ENCODE measurements around the gene MMP2. TPM values are rescaled to one million over a fixed set of nuclear protein-coding genes. Genes with fewer than 3 reads are reported as not detected.
A peak's percentile ranks its signal among the peaks of the same experiment; 100 is the strongest.

The MMP2 gene
- total and polyA plus RNA-seq, 3 donors from 2014 or later: 50.9 to 250 (median 111) TPM

GRCh38 chr16:55539488-55539887 lies 60.5 kb downstream of the MMP2 start:
- H3K4me3 ChIP-seq: no peak overlapping the region
- H3K4me1 ChIP-seq: no peaks in the 10 kb centered on the region
- H3K36me3 ChIP-seq (ENCODE audit: low read depth, missing control alignments): no peaks in the 10 kb centered on the region
- H3K27ac ChIP-seq: no peak overlapping the region
- no peak for DNase-seq
- intact Hi-C loops (cut with DNase I; ENCODE audit: low total_unique reads): no loop called here
- no peaks in the 10 kb centered on the region for H3K27me3 ChIP-seq
- WGBS, 2 donors: 55 to 58% methylated on average over 1 of the region's 1 CpG
- H3K9me3 ChIP-seq: no peaks in the 10 kb centered on the region
- TF ChIP-seq CTCF (IDR thresholded peaks at IDR 0.05) (no peak), POLR2A (IDR thresholded peaks at IDR 0.05) (no peak)

- Histone ChIP-seq H3K27me3 (no peaks in the 10 kb centered on the region), H3K4me3 (no peak overlapping the region), H3K27ac (no peak overlapping the region), H3K36me3 (ENCODE audit: low read depth, missing control alignments) (no peaks in the 10 kb centered on the region), H3K9me3 (no peaks in the 10 kb centered on the region), H3K4me1 (no peaks in the 10 kb centered on the region)
- 91 to 100% methylated on average over 1 of the region's 1 CpG for WGBS, 2 donors
- no peak for DNase-seq
- no peak for TF ChIP-seq CTCF (IDR thresholded peaks at IDR 0.05)
- no peak for TF ChIP-seq POLR2A (IDR thresholded peaks at IDR 0.05)
- intact Hi-C loops (cut with DNase I; ENCODE audit: low total_unique reads): loop anchor here (5.0 to 10.0 kb wide), 2 partner anchors 73 to 165 kb away; no protein-coding TSS in a partner anchor
These were observed 61.2 kb downstream of the MMP2 start for GRCh38 chr16:55540221-55540620.

GRCh38 chr16:55542459-55543082 lies 63.6 kb downstream of the MMP2 start:
- no peak for DNase-seq
- intact Hi-C loops (cut with DNase I; ENCODE audit: low total_unique reads): loop anchor here (5.0 to 10.0 kb wide), 2 partner anchors 75 to 162 kb away; no protein-coding TSS in a partner anchor
- Histone ChIP-seq H3K27me3 (no peaks in the 10 kb centered on the region), H3K4me1 (no peaks in the 10 kb centered on the region), H3K36me3 (ENCODE audit: low read depth, missing control alignments) (no peaks in the 10 kb centered on the region), H3K4me3 (no peak overlapping the region), H3K27ac (no peak overlapping the region), H3K9me3 (no peaks in the 10 kb centered on the region)
- WGBS, 2 donors: 82 to 90% methylated on average over 1 of the region's 1 CpG
- TF ChIP-seq CTCF (IDR thresholded peaks at IDR 0.05): no peak
- TF ChIP-seq POLR2A (IDR thresholded peaks at IDR 0.05): no peak

GRCh38 chr16:55543472-55543871 lies 64.5 kb downstream of the MMP2 start:
- Histone ChIP-seq H3K4me1 (no peaks in the 10 kb centered on the region), H3K4me3 (no peak overlapping the region), H3K9me3 (no peaks in the 10 kb centered on the region), H3K27ac (no peak overlapping the region), H3K36me3 (ENCODE audit: low read depth, missing control alignments) (no peaks in the 10 kb centered on the region), H3K27me3 (no peaks in the 10 kb centered on the region)
- TF ChIP-seq CTCF (IDR thresholded peaks at IDR 0.05) (peak; percentile 16 to 29 (median 27)), POLR2A (IDR thresholded peaks at IDR 0.05) (no peak)
- DNase-seq: no peak
- intact Hi-C loops (cut with DNase I; ENCODE audit: low total_unique reads): loop anchor here (5.0 to 10.0 kb wide), 2 partner anchors 76 to 161 kb away; no protein-coding TSS in a partner anchor
- WGBS, 2 donors: 24 to 30% methylated on average over 2 of the region's 2 CpGs

GRCh38 chr16:55552621-55553020 lies 73.6 kb downstream of the MMP2 start:
- Histone ChIP-seq H3K27me3 (no peaks in the 10 kb centered on the region), H3K27ac (no peak overlapping the region), H3K4me3 (no peak overlapping the region), H3K36me3 (ENCODE audit: low read depth, missing control alignments) (no peaks in the 10 kb centered on the region), H3K4me1 (no peaks in the 10 kb centered on the region), H3K9me3 (no peaks in the 10 kb centered on the region)
- no peak for DNase-seq
- intact Hi-C loops (cut with DNase I; ENCODE audit: low total_unique reads): no loop called here
- TF ChIP-seq CTCF (IDR thresholded peaks at IDR 0.05): no peak
